Testis (tissue), 2 donors: Measurements from ENCODE around the gene NLRP3.

Source experiments
- CTCF ChIP-seq, 3 experiments: fragments of 450-650 bp in 2 of 3; fragments of 200-600 bp in 1 of 3; sonication (generic) in 1 of 3; IDR thresholded peaks; one replicate each; pipeline ENCODE4 v1.5.1; 2016 to 2019; ENCODE audit warnings: antibody characterized with exemption in 3 of 3, mild to moderate bottlenecking in 2 of 3, moderate library complexity in 1 of 3
- POLR2A ChIP-seq: fragments of 450-650 bp; IDR thresholded peaks from one replicate; pipeline ENCODE4 v1.6.1; 2017; ENCODE audit warnings: antibody characterized with exemption, mild to moderate bottlenecking, moderate library complexity

DNA sequence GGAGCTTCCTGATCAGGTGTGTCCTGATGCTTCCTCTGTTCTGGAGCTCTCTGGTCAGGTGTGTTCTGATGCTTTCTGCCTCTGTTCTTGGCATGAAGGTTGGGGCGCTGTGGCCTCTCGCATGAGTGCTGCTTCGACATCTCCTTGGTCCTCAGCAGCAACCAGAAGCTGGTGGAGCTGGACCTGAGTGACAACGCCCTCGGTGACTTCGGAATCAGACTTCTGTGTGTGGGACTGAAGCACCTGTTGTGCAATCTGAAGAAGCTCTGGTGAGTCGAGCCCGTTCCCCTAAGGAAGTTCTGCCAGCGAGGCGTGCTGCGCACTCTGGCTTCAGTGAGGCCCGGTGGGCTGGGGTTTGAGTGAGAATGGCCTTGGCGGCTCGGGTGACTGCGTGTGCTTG is 18.0 kb downstream of the NLRP3 start:
- TF ChIP-seq CTCF (IDR thresholded peaks at IDR 0.05) (no peak), POLR2A (no peak)
